Transverse colon (tissue), 3 donors: ENCODE measurements around the gene TECPR2.

Source experiments
- EP300 ChIP-seq: sonication (generic); formaldehyde crosslinking; IDR thresholded peaks from one replicate; pipeline ENCODE4 v1.6.1; 2017; ENCODE audit warnings: antibody characterized with exemption, low read depth
- POLR2A ChIP-seq: fragments of 450-650 bp; IDR thresholded peaks from one replicate; pipeline ENCODE4 v1.6.1; 2016; ENCODE audit warnings: antibody characterized with exemption, mild to moderate bottlenecking, moderate library complexity
- POLR2AphosphoS5 ChIP-seq, 3 donors: sonication (generic); formaldehyde crosslinking; IDR thresholded peaks; one replicate each; pipeline ENCODE4 v1.6.1; 2016; ENCODE audit warnings: antibody characterized with exemption in 3 of 3

GRCh38 chr14:102424923-102425322, 62.2 kb downstream of the TECPR2 start:
- TF ChIP-seq EP300 (no peak), POLR2AphosphoS5 (IDR thresholded peaks at IDR 0.05) (no peak), POLR2A (no peak)
